HL-60 (cell line): ENCODE results near the gene GPER1.

Experiments
- DNase-seq, 2 experiments: peaks; one replicate each; pipeline ENCODE4 v3.0.0-alpha.2; 2010 to 2020; ENCODE audit warnings: low read depth in 1 of 2, low spot score in 1 of 2
- H3K27ac ChIP-seq: fragments of 250-450 bp; sonication (Bioruptor Pico); replicated peaks from 2 replicates; pipeline ENCODE4 v1.5.1; 2020; ENCODE audit warnings: mild to moderate bottlenecking, moderate library complexity
- H3K27me3 ChIP-seq: fragments of 250-450 bp; sonication (Bioruptor Pico); 2 replicates; pipeline ENCODE4 v1.5.1; 2021; ENCODE audit warnings: mild to moderate bottlenecking, moderate library complexity; ENCODE audit not compliant: insufficient read depth, poor library complexity, severe bottlenecking
- H3K4me3 ChIP-seq: replicated peaks from 2 replicates; pipeline ENCODE4 v1.5.1; 2011; ENCODE audit warnings: mild to moderate bottlenecking, control low read depth, low read length; ENCODE audit not compliant: insufficient read depth
- GABPA ChIP-seq: IDR thresholded peaks from 2 replicates; pipeline ENCODE4 v1.6.1; 2012; ENCODE audit warnings: low read depth
- POLR2AphosphoS5 ChIP-seq: IDR thresholded peaks from 2 replicates; pipeline ENCODE4 v1.6.1; 2012; ENCODE audit warnings: low read depth
- REST ChIP-seq: IDR thresholded peaks from 2 replicates; pipeline ENCODE4 v1.6.1; 2012; ENCODE audit warnings: low read depth; ENCODE audit not compliant: insufficient replicate concordance
- SPI1 ChIP-seq: IDR thresholded peaks from 2 replicates; pipeline ENCODE4 v1.6.1; 2012; ENCODE audit warnings: low read depth, mild to moderate bottlenecking, borderline replicate concordance
- TF ChIP-seq, protein P1 (sequence below): IDR thresholded peaks from one replicate; pipeline ENCODE4 v1.5.1; 2011; ENCODE audit warnings: low read length, control low read depth, inconsistent platforms; ENCODE audit not compliant: insufficient read depth

The GPER1 gene

GRCh38 chr7:1106063-1106792 lies 18.3 kb downstream of the GPER1 start:
- no peak for DNase-seq
- Histone ChIP-seq H3K4me3 (no peak overlapping the region), H3K27me3 (no peaks in the 10 kb centered on the region), H3K27ac (no peak overlapping the region)
- no peak for TF ChIP-seq REST

DNA sequence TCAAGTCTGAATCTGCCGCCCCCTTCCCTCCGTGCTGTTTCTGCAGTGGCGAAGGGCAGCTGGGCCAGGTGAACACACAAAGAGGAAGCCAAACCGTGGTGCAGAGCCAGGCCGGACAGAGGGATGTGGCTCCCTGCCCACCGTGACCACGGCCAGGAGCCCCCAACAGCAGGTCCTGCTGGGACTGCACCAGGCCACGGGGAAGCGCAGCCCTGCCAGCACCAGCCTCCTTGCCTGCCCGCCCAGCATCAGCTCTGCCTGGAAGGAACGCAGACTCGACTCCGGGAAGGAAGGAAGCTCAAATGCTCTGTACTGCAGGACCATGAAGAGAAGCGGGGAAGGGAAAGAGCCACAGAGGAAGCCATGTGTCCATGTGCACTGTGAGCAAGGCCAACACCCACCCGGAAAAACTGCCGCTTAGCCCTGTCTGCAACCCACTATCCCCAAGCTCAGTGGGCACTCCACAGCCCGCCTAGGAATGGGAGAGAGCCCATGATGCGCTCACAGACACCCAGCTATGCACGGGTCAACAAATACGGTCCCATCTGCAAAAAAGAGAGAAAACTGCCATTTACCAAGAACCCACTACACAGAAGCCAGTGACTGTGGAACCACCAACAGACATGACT lies 19.0 kb downstream of the GPER1 start:
- DNase-seq: no peak
- H3K27ac ChIP-seq: no peak overlapping the region
- no peak overlapping the region for H3K4me3 ChIP-seq
- H3K27me3 ChIP-seq: no peaks in the 10 kb centered on the region
- TF ChIP-seq GABPA: no peak
- TF ChIP-seq REST: no peak

DNA sequence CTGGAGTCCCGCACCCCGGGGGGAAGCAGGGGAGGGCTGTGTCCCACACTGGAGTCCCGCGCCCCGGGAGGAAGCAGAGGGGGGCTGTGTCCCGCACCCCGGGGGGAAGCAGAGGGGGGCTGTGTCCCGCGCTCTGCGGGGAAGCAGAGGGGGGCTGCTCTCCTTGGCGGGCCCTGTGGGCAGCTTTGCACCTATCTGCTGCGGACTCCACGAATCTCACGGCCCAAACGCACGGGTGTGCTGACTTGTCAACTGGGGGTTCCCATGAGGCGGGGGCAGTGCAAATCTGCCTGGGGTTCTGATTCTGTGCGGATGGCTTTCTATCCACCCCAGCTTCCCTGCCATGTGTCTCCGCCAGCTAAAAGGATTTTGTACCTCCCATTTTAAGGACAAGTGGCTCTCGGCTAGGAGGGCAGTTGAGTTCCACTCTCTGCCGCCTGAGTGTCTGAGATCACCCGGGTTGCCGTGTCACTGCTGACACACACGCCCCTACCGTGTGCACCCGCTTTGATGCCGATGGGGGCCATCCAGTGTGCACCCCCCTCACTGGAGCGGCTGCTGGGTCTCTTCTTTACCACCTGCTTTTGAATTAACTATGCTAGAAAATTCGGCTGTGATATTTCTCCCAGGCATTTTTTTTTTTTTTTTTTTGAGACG lies 20.5 kb downstream of the GPER1 start:
- TF ChIP-seq REST: no peak
- no peak for TF ChIP-seq SPI1
- TF ChIP-seq, protein P1, sequence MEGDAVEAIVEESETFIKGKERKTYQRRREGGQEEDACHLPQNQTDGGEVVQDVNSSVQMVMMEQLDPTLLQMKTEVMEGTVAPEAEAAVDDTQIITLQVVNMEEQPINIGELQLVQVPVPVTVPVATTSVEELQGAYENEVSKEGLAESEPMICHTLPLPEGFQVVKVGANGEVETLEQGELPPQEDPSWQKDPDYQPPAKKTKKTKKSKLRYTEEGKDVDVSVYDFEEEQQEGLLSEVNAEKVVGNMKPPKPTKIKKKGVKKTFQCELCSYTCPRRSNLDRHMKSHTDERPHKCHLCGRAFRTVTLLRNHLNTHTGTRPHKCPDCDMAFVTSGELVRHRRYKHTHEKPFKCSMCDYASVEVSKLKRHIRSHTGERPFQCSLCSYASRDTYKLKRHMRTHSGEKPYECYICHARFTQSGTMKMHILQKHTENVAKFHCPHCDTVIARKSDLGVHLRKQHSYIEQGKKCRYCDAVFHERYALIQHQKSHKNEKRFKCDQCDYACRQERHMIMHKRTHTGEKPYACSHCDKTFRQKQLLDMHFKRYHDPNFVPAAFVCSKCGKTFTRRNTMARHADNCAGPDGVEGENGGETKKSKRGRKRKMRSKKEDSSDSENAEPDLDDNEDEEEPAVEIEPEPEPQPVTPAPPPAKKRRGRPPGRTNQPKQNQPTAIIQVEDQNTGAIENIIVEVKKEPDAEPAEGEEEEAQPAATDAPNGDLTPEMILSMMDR: no peak
- TF ChIP-seq GABPA: no peak
- TF ChIP-seq POLR2AphosphoS5: no peak
- no peak overlapping the region for H3K27ac ChIP-seq
- H3K4me3 ChIP-seq: no peak overlapping the region
- no peak for DNase-seq
- H3K27me3 ChIP-seq: no peaks in the 10 kb centered on the region
